OCI-M1 (cell line): ENCODE results near the gene MCM3.

Experiments
- DNase-seq: peaks from one replicate; lab custom pipeline; 2025; lab: John Stamatoyannopoulos, UW

MCM3 gene

GRCh38 chr6:52284460-52285176, at the start of gene MCM3:
Gene MCM3 (minus strand): TSS chr6:52284742. CDS start chr6:52284674, 68 bp downstream.
- DNase-seq = peak; percentile 100

- peak; percentile 80 for DNase-seq
Measured at GRCh38 chr6:52333840-52334200, 49.3 kb upstream of the MCM3 start.

- DNase-seq = no peak
Measured at GRCh38 chr6:52331793-52332457, 47.4 kb upstream of the MCM3 start.

GRCh38 chr6:52330470-52330869, 45.9 kb upstream of the MCM3 start:
- DNase-seq = peak; percentile 85

GRCh38 chr6:52328729-52329128, 44.2 kb upstream of the MCM3 start:
- no peak for DNase-seq

GRCh38 chr6:52328303-52328662, 43.7 kb upstream of the MCM3 start:
- DNase-seq = no peak

GRCh38 chr6:52326540-52327364, 42.2 kb upstream of the MCM3 start:
- no peak for DNase-seq

GRCh38 chr6:52325695-52326471, 41.3 kb upstream of the MCM3 start:
- DNase-seq = no peak

- no peak for DNase-seq
Measured at GRCh38 chr6:52324189-52324588, 39.6 kb upstream of the MCM3 start.

GRCh38 chr6:52317841-52318581, 33.5 kb upstream of the MCM3 start:
- peak; percentile 73 for DNase-seq

- no peak for DNase-seq
Measured at GRCh38 chr6:52317211-52317610, 32.7 kb upstream of the MCM3 start.

GRCh38 chr6:52314752-52315151, 30.2 kb upstream of the MCM3 start:
- DNase-seq = no peak

- no peak for DNase-seq
Measured at GRCh38 chr6:52312461-52312860, 27.9 kb upstream of the MCM3 start.

- DNase-seq = no peak
Measured at GRCh38 chr6:52310932-52311331, 26.4 kb upstream of the MCM3 start.

GRCh38 chr6:52307900-52308372, 23.4 kb upstream of the MCM3 start:
- peak; percentile 67 for DNase-seq

- DNase-seq = no peak
Measured at GRCh38 chr6:52306972-52307870, 22.7 kb upstream of the MCM3 start.

GRCh38 chr6:52305948-52306767, 21.6 kb upstream of the MCM3 start:
- DNase-seq = no peak

GRCh38 chr6:52305411-52305810, 20.9 kb upstream of the MCM3 start:
- DNase-seq = no peak

GRCh38 chr6:52304983-52305390, 20.4 kb upstream of the MCM3 start:
- DNase-seq = peak; percentile 82
